MM.1S (cell line): ENCODE results near the gene FAAP100.

Source experiments
- CTCF ChIP-seq: fragments of 300-600 bp; sonication (generic); IDR thresholded peaks from 2 replicates; pipeline ENCODE4 v1.5.1; 2016; ENCODE audit warnings: antibody characterized with exemption, low read length, mixed read lengths
- EZH2 ChIP-seq: fragments of 300-600 bp; sonication (generic); optimal IDR thresholded peaks from 2 replicates; pipeline ENCODE3; 2017; ENCODE audit warnings: low read depth, mild to moderate bottlenecking, antibody characterized with exemption, low read length, mixed read lengths
- EZH2phosphoT487 ChIP-seq: fragments of 300-600 bp; sonication (generic); IDR thresholded peaks from 2 replicates; pipeline ENCODE4 v1.6.1; 2018; ENCODE audit warnings: antibody characterized with exemption, low read length

GRCh38 chr17:81510785-81511553, 41.2 kb downstream of the FAAP100 start:
- no peak for TF ChIP-seq CTCF
- TF ChIP-seq EZH2, result no peak
- TF ChIP-seq EZH2phosphoT487, result no peak
